Panc1 (cell line): ENCODE data around the gene MAP4. TPM values are rescaled to one million over a fixed set of nuclear protein-coding genes. Genes with fewer than 3 reads are reported as not detected.

Source experiments
- ATAC-seq: fragments of 200-7000 bp; cut with Tn5 transposase; 2 replicates; pipeline ENCODE4 v1.9.1; 2020; ENCODE audit warnings: mild to moderate bottlenecking, moderate library complexity
- BruUV-seq: library from RNA; stranded (reverse); fragments of 400-500 nt; replicated peaks from 2 replicates; lab custom pipeline; 2021; lab: Mats Ljungman, UMichigan
- CTCF ChIA-PET: fragments of 300-600 bp; sonication (Branson Sonifier 250); formaldehyde crosslinking; loops from one replicate; lab custom pipeline; 2022; ENCODE audit warnings: antibody characterized with exemption; lab: Charles Lee
- POLR2A ChIA-PET: fragments of 300-600 bp; sonication (Branson Sonifier 250); formaldehyde crosslinking; loops from one replicate; lab custom pipeline; 2022; ENCODE audit warnings: antibody characterized with exemption; lab: Charles Lee
- DNase-seq: peaks from one replicate; pipeline ENCODE4 v3.0.0-alpha.2; 2010; ENCODE audit warnings: low read depth, low spot score
- H3K27ac ChIP-seq: 2 replicates; pipeline ENCODE4 v1.5.1; 2011; ENCODE audit warnings: mild to moderate bottlenecking, low read length, inconsistent platforms
- H3K27me3 ChIP-seq: fragments of 200-500 bp; sonication (Bioruptor generic); 2 replicates; pipeline ENCODE4 v1.6.0; 2014; ENCODE audit warnings: low read length, inconsistent platforms; ENCODE audit not compliant: control insufficient read depth, insufficient read depth
- H3K36me3 ChIP-seq: fragments of 200-500 bp; sonication (Bioruptor generic); 2 replicates; pipeline ENCODE4 v1.5.1; 2014; ENCODE audit warnings: inconsistent platforms, mild to moderate bottlenecking, low read length, moderate library complexity; ENCODE audit not compliant: control insufficient read depth, insufficient read depth
- H3K4me1 ChIP-seq: 2 replicates; pipeline ENCODE4 v1.5.1; 2011; ENCODE audit warnings: inconsistent platforms, mild to moderate bottlenecking, low read length, moderate library complexity; ENCODE audit not compliant: control insufficient read depth, insufficient read depth
- H3K4me3 ChIP-seq, 2 experiments: 2 replicates each; pipeline ENCODE4 v1.5.1; 2011 to 2012; ENCODE audit warnings: low read depth in 2 of 2, low read length in 2 of 2, mild to moderate bottlenecking in 2 of 2, inconsistent platforms in 1 of 2, moderate library complexity in 1 of 2
- H3K9me3 ChIP-seq: fragments of 200-500 bp; sonication (Bioruptor generic); 2 replicates; pipeline ENCODE4 v1.5.1; 2014; ENCODE audit warnings: low read depth, mild to moderate bottlenecking, inconsistent platforms, low read length, moderate library complexity; ENCODE audit not compliant: control insufficient read depth, insufficient read depth
- CTCF ChIP-seq: fragments of 450-650 bp; IDR thresholded peaks from 2 replicates; pipeline ENCODE4 v1.5.1; 2017; ENCODE audit warnings: mild to moderate bottlenecking
- POLR2AphosphoS5 ChIP-seq: IDR thresholded peaks from 2 replicates; pipeline ENCODE4 v1.6.1; 2012; ENCODE audit warnings: mild to moderate bottlenecking, low read depth, low read length, moderate library complexity
- REST ChIP-seq, 2 experiments: IDR thresholded peaks; 2 replicates each; pipeline ENCODE4 v1.6.1; 2011 to 2012; ENCODE audit warnings: low read depth in 2 of 2, control low read depth in 1 of 2, low read length in 1 of 2, mild to moderate bottlenecking in 1 of 2, moderate library complexity in 1 of 2; ENCODE audit not compliant: insufficient read depth in 1 of 2
- SIN3A ChIP-seq: IDR thresholded peaks from 2 replicates; pipeline ENCODE4 v1.6.1; 2012; ENCODE audit warnings: low read depth, mild to moderate bottlenecking, low read length, moderate library complexity, borderline replicate concordance; ENCODE audit not compliant: insufficient read depth
- TCF7L2 ChIP-seq: IDR thresholded peaks from 2 replicates; pipeline ENCODE4 v1.6.1; 2011; ENCODE audit warnings: mild to moderate bottlenecking, low read depth, low read length, inconsistent platforms
- in situ Hi-C: cut with HindIII; loops from 2 replicates; pipeline ENCODE4 v1.10.0; 2016; ENCODE audit warnings: low sequenced_read_pairs, low pct_unique_long_range_greater_than_20kb
- intact Hi-C: fragments of 100-400 bp; cut with micrococcal nuclease; formaldehyde crosslinking; loops from one replicate; pipeline ENCODE4 v1.10.0; 2022; ENCODE audit not compliant: unreplicated experiment
- total RNA-seq: library from RNA; stranded (reverse); gene quantifications from one replicate; pipeline ENCODE4 v1.2.1, GENCODE V29; 2021; ENCODE audit not compliant: unreplicated experiment

Gene MAP4
- total RNA-seq, 1 experiment from 2014 or later, result 150 TPM

DNA sequence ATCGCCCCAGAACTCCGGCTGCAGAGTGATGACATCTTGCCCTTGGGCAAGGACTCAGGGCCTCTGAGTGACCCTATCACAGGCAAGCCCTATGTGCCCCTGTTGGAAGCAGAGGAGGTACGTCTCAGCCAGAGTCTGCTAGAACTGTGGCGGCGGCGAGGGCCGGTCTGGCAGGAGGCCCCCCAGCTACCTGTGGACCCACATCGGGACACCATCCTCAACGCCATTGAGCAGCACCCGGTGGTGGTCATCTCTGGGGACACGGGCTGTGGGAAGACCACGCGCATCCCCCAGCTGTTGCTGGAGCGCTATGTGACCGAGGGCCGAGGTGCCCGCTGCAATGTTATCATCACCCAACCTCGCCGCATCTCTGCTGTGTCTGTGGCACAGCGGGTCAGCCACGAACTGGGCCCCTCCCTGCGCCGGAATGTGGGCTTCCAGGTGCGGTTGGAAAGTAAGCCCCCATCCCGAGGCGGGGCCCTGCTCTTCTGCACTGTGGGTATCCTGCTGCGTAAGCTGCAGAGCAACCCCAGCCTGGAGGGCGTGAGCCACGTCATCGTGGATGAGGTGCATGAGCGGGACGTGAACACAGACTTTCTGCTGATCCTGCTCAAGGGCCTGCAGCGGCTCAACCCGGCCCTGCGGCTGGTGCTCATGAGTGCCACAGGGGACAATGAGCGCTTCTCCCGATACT, 169.9 kb downstream of the MAP4 start:
- in situ Hi-C loops (no loop called here), intact Hi-C loops (no loop called here)
- Histone ChIP-seq H3K36me3 (peaks cover 2% of the 10 kb centered on the region; the same call in 1 of the 2 replicates), H3K4me1 (no peaks in the 10 kb centered on the region), H3K4me3 (no peak overlapping the region), H3K27ac (no peak overlapping the region), H3K27me3 (no peaks in the 10 kb centered on the region), H3K9me3 (no peaks in the 10 kb centered on the region)
- POLR2A ChIA-PET, result no interaction called here
- CTCF ChIA-PET, result no interaction called here
- no TSS peak for BruUV-seq
- DNase-seq, result no peak
- TF ChIP-seq SIN3A, result no peak
- no peak for ATAC-seq

DNA sequence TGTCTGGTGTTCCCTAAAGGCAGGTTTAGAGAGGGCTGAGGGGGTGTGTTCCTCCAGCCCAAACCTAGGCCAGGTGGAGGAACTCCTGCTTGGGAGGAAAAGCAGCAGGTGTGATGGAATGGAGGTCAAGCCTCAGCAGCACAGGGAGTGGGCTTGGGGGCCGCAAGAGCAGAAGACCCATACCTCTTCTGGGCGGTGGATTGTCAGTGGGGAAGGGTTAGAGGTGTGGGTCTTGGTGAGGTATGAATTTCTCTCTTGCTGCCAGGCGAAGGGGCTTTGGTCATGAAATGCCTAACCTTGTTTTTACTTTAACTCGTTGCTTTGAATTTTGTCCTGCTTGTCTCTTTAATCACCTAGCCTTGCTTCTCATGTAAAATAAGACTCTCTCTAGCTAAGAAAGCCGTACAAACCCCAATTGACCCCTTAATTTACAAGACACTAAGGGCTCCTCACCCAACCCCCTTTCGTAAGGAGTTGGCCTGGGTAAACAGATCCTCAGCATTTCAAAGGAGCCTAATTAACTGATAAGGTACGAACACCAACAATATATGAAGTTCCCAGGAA, 174.3 kb downstream of the MAP4 start:
- ATAC-seq (no peak), DNase-seq (no peak)
- intact Hi-C loops (no loop called here), in situ Hi-C loops (no loop called here)
- Histone ChIP-seq H3K9me3 (no peaks in the 10 kb centered on the region), H3K4me1 (no peaks in the 10 kb centered on the region), H3K36me3 (peaks cover 4% of the 10 kb centered on the region; the same call in 1 of the 2 replicates), H3K27ac (no peak overlapping the region), H3K4me3 (no peak overlapping the region), H3K27me3 (no peaks in the 10 kb centered on the region)
- POLR2A ChIA-PET, result no interaction called here
- CTCF ChIA-PET, result no interaction called here
- BruUV-seq, result TSS peak; percentile 9
- TF ChIP-seq CTCF (no peak), TCF7L2 (no peak), SIN3A (no peak), POLR2AphosphoS5 (no peak), REST (IDR thresholded peaks at IDR 0.05; ENCODE audit: insufficient read depth in 1 of 2, low read depth in 2 of 2, low read length in 1 of 2) (no peak)

GRCh38 chr3:47838503-47838902, 177.7 kb downstream of the MAP4 start:
- ChIA-PET CTCF (interaction anchor here (0.5 to 0.7 kb wide), 4 partner anchors 38 to 312 kb away, joined by 3 to 9 read pairs (median 6); no protein-coding TSS in a partner anchor), POLR2A (no interaction called here)
- no peak for TF ChIP-seq CTCF
- no peak for TF ChIP-seq SIN3A
- no peak for TF ChIP-seq POLR2AphosphoS5
- no peak for TF ChIP-seq REST (IDR thresholded peaks at IDR 0.05; ENCODE audit: insufficient read depth in 1 of 2, low read depth in 2 of 2, low read length in 1 of 2)
- TF ChIP-seq TCF7L2, result no peak
- no peaks in the 10 kb centered on the region for H3K9me3 ChIP-seq
- no peak overlapping the region for H3K27ac ChIP-seq
- H3K27me3 ChIP-seq, result no peaks in the 10 kb centered on the region
- in situ Hi-C loops (no loop called here), intact Hi-C loops (no loop called here)
- peaks cover 3% of the 10 kb centered on the region; the same call in 1 of the 2 replicates for H3K36me3 ChIP-seq
- no peak for DNase-seq
- no peak for ATAC-seq
- BruUV-seq, result no TSS peak
- H3K4me3 ChIP-seq, result no peak overlapping the region
- no peaks in the 10 kb centered on the region for H3K4me1 ChIP-seq
